NCI-H2107 (cell line): ENCODE data around the gene TAF6L.
"Not testable (repeated sequence)": the region's sequence is repeated elsewhere in the genome, so short reads cannot be mapped to it uniquely, and the experiment has no call there.

Experiments used
- DNase-seq: peaks from one replicate; lab custom pipeline; 2025; lab: John Stamatoyannopoulos, UW

The TAF6L gene

DNA sequence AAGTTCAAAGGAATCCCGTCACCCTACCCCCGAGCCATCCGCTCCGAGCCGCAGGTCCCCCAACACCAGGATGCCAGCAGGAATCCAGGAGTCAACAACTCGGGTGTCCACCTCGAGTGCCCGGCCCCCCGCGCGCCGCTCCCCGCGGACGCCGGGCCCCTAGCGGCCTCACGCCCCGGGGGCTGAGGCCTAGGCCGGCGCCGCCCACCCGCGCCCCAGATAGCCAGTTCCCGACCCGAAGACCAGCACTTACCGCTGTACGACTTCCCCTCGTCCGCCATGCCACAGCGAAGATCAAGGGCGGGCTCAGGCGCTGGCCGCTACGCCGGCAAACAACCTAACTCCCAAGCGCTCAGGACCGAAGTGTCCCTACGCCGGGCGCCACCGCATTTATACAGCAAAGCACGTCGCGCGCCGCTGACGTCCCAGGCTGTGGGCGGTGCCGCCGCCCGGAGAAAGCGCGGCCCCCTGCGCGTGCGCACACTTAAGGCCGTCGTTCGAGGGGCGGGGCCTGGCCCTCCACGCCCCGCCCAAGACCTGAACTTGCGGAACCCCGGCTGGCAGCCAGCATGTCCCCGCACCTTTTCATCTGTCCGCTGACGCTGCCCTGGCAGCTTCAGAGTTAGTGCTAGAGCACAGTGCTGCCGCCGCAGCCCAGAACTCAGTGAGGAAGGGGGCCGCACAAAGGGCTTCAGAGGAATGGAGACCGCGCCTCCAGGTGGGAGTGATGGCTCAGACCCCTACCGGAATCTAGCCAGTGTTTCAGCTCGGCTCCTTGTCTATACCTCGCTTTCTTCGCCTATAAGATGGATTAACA is 34.1 kb downstream of the TAF6L start, which contains the start of gene NXF1:
Gene NXF1, minus strand, starts transcription at position 365 of the 817 bp plus-strand sequence. Its CDS starts 84 bp downstream, at position 281.
- peak; percentile 94 for DNase-seq

DNA sequence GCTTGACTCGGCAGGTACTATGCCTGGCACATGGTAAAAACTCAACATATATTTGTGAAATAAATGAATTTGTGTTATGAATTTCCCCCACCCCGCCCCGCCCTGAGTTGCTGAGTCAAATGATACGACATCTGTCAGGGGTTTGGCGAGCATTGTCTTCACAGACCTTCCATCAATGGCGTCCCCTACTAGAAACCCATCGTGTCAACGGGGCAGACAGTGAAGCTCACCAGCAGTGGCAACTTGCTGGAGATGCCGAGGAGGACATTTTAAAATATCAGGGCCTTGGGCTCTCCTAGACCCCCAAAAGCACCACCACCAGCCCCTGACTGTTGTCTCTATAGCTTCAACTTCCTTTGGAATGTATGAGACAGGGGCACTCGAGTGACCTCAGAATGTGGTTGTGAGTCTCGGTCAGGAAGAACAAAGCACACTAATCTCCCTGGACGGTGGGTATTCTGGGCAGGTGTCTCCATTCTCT is 34.8 kb downstream of the TAF6L start:
- no peak for DNase-seq

DNA sequence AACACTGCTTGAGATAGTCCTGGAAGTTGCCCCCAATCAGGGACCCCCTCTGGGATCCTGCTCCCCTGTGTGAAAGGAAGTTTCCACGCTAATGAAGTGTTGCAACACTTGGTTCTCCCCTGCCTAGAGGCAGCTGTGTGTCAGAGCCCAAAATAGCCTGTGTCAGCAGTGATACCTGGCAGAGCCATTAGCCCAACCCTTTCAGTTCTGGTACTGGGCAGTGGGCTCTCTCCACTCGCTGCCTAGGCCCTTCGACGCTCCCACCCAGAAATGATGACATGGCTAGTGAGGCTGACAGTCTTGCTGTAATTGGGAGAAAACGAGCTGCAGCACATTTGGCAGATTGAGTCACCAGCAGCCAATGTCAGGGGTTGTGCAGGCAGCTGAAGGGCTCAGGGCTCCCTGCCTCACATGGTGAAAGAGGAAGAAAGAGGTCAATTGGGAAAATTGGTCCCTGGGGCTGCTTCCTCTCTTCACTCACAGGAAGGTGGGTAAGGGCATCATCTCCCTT is 35.5 kb downstream of the TAF6L start:
- DNase-seq: no peak

DNA sequence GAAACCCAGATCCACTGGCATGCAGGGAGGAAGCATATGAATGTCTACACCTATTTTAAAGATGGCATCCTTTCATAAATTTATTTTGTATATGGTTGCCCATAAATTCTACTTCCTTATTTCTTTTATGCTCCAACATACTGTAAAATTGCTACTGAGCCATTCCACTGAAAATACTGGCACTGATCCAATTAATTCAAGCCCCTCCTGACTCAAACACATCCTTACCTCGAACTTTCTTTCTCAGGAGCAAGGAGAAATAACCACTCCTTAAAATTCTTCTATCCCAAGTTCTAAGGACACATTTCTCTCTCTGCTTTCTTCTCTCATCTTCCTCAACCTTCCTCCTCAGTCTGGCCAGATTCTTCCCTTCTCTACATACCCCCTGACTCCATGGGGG is 39.6 kb downstream of the TAF6L start:
- DNase-seq: no peak

DNA sequence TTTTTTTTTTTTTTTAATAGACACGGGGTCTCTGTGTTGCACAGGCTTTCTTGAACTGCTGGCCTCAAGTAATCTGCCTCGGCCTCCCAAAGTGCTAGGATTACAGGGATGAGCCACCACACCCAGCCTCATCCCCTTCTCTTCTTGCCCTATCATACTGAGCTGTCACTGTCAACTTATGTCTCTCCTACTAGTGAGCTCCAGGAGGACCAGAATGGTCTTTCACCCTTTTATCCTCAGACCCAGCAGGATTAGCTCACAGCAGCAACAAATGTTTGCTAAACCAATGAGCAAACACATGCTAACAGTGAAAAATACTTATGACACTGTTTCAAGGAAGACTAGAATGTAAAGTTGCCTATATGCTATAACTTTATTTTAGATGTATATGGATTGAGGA is 40.5 kb downstream of the TAF6L start:
- no peak for DNase-seq

DNA sequence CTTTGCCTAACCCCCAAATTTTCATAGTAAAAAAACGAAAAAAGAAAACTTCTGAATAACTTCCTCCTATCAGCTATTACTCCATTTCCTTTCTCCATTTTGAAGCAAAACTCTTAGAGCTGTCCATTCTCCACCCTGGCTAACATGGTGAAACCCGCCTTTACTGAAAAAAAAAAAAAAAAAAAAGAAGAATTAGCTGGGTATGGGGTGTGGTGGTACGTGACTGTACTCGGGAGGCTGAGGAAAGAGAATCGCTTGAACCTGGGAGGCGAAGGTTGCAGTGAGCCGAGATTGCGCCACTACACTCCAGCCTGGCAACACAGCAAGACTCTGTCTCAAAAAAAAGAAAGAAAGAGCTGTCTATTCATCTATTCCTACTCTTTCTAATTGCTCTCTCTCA is 45.4 kb downstream of the TAF6L start:
- DNase-seq: no peak

DNA sequence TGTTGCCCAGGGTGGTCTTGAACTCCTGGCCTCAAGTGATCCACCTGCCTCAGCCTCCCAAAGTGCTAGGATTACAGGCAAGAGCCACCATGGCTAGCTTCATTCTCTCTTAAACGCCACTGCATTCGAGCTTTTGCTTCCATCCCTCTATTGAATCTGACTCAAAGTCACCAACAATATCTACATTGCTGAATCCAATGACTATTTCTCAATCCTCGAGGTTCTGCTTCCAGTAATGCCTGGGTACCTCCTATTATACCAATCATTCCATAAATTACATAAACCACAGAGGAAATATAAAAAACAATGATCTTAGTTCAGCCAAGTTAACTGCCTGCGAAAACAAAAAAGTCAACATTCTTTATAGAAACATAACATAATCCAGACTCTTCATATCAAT is 45.9 kb downstream of the TAF6L start:
- DNase-seq: no peak

DNA sequence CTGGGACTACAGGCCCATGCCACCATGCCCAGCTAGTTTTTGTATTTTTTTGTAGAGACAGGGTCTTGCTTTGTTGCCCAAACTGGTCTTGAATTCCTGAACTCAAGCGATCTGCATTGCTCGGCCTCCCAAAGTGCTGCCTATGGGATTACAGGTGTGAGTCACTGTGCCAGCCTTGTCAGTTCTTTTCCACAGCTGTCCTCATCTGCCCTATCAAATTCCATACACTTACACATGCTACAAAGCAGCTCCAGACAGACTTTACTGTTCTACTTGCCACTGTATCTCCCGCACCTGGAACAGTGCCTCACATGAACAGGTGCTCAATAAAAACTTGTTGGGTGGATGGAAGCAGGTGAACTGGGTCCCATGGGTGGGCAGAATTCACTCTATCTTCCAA is 52.5 kb downstream of the TAF6L start:
- no peak for DNase-seq

DNA sequence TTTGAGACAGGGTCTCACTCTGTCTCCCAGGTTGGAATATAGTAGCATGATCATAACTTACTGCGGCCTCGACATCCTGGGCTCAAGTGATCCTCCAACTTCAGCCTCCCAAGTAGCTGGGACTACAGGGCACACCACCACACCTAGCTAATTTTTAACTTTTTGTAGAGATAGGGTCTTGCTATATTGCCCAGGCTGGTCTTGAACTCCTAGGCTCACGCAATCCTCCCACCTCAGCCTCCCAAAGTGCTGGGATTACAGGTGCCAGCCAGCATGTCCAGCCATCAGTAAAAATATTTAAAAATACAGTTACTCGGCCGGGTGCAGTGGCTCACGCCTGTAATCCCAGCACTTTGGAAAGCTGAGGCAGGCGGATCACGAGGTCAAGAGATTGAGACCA is 56.9 kb downstream of the TAF6L start:
- DNase-seq: not testable (repeated sequence)

DNA sequence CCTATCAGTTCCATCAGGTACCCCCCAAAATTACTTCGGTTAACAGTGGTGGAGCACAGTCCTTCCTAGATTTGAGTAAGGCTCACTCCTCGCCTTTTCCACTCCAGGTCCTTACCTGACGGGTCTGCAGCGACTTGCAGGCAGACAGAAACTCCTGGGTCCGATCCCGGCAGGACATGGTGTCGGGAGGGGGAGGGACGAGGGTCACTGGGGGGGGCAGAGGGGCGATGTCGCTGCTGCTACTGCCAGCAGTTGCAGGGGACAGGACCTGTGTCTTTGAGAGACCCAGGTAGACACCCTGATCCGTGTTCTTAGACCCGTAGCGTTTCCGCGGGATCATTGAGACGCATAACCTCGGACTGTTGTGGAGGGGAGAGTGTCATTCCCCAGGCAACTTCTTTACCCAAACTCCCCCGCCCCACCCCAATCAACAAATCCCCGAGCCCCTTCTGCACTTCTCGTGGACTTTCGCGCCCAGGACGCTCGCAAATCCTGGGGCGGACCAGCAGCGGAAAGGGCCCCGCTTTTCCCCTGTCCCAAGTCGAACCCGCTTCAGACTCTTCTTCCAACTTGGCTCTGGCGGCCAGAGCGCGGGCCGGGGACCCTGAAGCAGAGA is 59.8 kb downstream of the TAF6L start:
- DNase-seq: no peak

DNA sequence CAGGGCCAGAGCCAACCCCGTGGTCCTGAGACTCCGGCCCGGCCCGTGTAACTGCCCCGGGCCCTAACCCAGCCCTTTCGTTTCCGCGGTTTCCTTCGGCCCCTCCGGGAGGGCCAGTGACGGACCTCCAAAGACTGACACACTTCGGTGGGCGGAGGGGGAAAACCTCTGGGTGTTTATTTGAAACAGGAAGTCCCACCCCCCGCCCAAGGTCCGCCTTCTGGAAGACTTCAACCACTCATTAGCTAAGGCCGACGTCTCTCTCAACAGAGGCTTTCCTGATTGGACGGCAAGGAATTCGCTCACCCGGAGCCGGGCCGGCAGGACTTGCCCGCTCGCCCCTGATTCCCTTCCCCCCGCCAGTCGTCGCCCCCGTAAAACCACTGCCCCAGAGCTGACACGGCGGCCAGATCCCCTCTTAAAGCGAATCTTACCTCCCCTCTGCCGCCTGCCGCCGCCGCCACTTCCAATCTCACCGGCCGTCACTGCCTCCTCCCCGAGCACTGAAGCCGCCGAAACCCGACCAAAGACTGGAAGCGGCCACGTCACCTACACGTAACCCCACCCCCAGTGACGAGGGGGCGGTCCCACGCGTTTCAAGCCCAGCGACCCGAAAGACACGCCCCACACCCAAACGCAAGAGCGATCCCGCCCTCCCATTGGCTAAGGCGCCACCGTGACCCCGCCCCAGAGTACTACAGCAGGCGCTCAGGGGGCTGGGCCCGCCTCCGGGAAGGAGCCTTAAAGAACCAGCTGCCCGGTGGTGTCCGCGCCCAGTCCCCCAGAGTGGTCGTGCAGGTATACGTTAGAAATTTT is 60.5 kb downstream of the TAF6L start, which contains the start of gene STX5:
Gene STX5, minus strand, starts transcription at position 532 of the 816 bp plus-strand sequence. CDS start 808 bp downstream, outside the sequence.
- DNase-seq: peak; percentile 96

DNA sequence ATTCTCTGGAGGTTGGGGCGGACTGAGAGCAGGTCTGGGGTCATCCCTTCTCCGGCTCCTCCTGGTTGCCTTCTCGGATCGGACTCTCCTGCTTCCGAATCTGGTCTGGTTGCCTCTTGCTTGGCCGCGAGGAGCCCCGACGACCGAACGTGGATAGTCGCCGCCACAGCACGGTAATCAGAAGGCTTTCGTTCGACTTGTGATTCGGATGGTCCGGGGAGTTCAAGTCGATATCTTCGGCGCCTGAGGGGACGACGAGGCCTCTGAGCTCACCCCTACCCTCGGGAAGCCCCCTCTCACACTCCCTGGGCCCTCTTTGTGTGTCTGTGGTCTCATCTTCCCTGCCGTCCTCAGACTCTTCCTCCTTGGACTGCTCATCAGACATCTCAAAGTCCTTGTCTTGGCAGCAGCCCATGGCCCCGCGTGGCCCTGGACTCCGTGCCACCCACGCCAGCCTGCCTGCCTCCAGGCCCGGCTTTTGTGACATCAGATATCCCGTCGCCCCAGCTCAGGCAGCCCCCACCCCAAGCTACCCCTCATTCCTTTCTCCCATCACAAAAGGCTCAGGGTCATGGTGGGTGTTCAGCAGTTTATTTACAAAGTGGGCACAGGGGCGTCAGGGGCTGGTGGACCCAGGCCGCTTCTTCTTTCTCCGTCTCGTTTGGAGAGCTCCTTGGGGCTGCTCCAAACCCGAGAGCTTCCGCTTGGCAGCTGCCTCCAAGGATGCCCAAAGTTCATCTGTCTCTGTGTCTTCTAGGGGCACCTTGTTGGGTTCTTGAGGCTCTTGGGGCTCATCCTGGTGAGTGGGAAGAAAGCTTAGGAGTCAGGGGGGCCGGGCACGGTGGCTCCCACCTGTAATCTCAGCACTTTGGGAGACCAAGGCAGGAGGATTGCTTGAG is 61.4 kb downstream of the TAF6L start, which contains the start of gene TEX54:
Gene TEX54, minus strand, starts transcription at position 506 of the 899 bp plus-strand sequence.
- DNase-seq: no peak

DNA sequence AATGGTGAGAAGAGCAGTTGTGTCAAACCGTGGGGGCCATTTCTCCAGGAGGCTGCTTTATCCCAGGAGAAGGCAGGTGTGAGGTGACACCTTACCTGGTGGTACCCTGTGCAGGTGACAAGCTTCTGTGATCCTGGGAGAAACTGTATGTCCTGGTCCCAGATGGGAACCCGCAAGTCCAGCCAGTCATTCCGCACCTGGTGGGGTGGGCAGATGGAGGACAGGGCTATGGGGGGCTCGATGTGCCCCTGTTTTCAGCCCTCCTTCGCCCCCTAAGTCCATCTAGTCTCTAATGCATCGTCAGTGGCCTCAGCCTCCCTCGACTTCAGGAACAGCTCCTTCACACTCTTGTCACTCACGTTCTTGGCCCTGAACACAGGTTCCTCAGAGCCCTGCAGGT is 64.1 kb downstream of the TAF6L start:
- DNase-seq: no peak
